RCC 7860 (cell line): ENCODE data around the gene AKNA.

Experiments used
- DNase-seq: peaks from one replicate; pipeline ENCODE4 v3.0.0-alpha.2; 2015; ENCODE audit warnings: low spot score
- FAIRE-seq: peaks from 2 replicates; lab custom pipeline; 2012; peaks lifted over from hg19 to GRCh38; lab: Jason Lieb, UNC

AKNA gene

DNA sequence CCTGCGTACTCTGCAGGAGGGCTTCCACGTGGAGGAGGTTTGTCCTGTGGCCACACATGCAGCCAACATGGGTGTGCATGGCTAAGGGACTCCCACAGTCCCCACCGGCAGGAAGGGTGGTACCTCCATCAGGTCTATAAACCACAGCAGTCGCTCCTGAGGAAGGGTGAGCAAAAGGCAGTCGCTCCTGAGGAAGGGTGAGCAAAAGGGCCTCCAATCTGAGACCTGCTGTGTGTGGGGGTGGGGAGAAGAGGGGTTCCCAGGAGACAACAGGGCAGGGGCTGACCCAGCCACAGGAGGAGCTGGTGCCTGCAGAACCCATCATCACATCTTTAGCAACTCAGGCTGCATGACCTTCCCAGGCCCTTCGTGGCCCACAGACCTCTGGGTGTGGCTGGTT lies 30.3 kb upstream of the AKNA start:
- FAIRE-seq (no peak), DNase-seq (no peak)

DNA sequence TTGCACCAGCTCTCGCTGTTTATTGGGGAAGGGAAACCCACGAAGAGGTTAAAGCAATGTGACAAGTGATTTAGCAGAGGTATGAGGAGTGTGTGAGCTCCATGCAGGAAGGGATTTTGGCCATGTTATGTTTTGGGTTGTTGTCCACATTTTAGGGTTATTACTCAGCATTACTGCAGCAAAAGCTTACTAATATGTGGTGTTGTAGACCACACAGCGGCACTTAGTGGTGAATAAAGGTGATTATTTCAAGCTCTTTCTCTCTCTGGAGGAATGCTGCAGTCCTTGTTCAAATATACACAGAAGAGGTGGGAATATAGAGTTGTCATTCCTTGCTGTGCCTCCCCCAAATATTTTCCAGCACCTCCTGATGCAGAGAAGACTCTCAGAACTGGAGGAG lies 29.7 kb upstream of the AKNA start:
- FAIRE-seq (no peak), DNase-seq (no peak)

DNA sequence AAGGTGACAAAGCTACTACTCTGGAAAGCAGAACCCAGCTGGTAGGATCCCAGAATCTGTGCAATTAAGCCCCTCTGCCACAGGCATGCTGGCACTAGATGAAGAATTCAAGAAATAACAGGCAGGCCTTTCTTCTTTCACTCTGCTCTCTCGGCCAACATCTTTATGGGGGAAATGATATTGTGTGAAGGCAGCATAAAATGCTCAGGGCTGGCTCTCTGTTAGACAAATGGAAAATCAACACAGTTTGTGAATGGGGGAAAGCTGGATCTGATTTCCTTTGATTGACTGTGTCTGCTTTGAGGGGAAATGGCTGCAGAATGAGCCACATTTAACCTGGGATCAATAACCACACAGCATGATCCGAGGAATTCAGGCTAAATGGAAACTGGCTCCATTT lies 29.1 kb upstream of the AKNA start:
- no peak for FAIRE-seq
- no peak for DNase-seq

DNA sequence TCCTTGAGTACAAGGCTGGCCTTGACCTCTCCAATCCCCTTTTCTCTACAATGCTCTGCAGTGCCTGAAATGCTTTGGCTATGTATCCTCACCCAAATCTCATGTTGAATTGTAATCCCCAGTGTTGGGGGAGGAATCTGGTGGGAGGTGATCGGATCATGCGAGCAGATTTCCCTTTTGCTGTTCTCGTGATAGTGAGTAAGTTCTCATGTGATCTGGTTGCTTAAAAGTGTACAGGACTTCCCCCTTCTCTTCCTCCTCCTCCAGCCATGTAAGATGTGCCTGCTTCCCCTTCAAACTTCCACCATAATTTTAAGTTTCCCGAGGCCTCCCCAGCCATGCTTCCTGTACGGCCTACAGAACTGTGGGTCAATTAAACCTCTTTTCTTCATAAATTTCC lies 28.5 kb upstream of the AKNA start:
- DNase-seq (no peak), FAIRE-seq (no peak)

DNA sequence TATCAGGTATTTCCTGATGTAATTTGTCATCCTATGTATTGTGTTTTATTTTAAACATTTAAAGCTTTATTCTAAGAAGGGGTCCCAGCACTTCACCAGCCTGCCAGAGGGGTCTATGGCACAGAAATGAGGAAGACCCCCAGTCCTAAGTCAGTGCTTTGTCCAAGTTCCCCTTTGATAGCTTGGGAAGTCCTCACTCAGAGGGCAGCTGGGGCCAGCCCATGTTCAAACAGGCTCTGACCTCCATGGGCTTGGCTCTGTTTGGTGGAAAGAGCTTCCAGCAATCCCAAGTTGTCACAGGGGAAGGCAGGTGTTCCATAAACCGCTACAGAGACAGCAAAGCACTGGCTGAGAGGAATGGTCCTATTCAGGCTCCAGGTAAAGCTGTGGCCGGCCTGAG lies 26.6 kb upstream of the AKNA start:
- FAIRE-seq (no peak), DNase-seq (no peak)

DNA sequence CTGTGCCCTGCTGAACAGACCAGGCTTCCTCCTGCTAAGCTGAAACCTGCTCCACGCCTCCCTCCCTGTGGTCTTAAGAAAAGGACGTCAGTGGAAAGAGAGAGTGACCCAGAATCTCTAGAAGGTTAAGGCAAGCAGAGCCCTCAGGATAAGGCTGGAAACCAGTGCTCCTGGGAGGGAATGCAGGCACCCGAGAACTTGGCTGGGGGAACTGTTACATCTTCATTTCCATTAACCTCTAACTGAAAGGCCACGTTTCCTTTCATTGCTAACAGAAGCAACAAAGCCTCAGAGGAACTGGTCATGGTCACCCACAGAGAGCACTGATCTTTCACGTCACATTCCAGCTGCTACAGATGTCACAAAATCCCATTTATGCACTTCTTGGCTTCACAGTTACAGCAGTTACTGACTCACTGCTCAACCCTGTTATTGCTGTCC lies 26.1 kb upstream of the AKNA start:
- DNase-seq (no peak), FAIRE-seq (no peak)

DNA sequence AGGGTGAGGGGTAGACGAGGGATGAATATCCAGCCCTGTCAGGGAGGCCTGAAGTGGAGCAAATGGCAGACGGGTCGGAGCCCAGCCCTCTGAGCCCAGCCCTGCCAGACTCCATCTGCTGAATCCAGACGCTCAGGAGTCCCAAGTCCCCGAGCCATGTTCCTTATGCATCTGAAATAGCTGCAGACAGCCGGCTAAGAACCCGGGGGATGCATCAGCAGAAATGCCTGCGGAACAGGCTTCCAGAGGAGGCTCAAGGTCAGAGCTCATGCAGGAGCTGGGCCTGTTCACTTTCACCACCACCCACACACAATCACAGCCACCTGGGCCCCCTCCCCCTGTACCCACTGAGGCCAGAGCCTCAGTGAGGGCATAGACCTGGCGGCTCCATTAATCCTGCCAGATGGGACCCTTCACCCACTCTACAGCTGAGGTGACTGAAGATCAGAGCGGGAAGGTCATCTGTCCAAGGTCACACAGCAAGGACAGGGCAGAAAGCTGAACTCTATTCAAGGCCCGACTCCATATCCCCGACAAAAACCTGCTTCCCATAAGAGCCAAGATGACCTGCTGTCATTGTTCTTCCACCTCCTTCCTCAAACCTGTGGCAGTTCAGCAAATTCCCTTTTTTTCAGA lies 24.4 kb upstream of the AKNA start:
- FAIRE-seq: no peak
- DNase-seq: no peak

DNA sequence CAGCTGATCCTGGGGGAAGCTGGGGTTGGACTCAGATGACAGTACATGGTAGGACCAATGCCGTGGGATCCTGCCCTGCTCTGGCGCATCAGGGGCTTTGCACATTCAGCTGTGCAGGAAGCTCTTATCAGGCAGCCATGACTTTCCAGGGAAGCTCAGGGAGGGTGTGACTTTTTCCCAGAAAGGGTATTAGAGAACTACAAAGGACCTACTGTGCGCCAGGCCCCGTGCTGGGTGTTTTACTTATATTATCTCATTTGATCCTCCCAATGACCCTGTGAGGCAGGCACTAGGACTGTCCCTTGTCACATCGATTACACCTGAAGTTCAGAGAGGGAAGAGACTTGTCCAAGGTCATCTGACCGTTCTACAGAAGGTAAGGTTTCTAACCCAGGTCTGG lies 23.7 kb upstream of the AKNA start:
- no peak for DNase-seq
- FAIRE-seq: no peak

DNA sequence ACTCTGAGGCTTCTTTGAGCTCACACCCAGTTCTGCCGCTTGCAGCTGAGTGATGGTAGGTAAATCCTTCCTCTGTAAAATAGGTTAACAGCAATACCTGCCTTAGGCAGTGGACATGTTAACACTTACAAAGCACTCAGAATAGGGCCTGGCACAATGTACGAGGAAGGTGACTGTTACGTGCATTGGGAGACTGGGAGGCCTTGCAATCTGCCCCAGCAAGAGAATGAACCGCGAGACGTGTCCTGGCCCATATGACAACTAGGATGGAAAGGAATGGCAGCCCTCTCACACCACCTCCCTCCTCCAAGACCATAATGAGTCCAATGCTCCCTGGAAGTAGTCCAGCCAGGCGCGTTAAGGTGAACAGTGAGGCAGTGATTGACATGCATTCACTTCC lies 23.1 kb upstream of the AKNA start:
- DNase-seq (no peak), FAIRE-seq (no peak)

DNA sequence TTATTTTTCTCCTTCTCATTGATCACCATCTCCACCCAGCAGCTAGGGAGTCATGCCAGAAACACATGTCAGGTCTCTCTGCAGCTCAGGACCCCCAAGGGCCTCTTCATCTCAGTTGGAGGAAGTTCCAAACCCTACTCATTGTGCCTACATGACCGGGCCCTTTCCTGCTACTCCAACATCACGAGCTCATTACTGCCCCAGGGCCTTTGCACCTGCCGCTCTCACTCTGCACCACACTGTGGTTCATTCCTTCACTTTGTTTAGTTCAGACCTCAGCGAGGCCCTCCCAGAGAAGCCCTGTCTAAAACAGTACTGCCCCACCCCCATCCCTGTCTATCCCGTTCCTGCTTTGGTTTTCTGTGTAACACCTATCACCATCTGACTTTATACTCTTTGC lies 22.1 kb upstream of the AKNA start:
- FAIRE-seq (no peak), DNase-seq (no peak)

DNA sequence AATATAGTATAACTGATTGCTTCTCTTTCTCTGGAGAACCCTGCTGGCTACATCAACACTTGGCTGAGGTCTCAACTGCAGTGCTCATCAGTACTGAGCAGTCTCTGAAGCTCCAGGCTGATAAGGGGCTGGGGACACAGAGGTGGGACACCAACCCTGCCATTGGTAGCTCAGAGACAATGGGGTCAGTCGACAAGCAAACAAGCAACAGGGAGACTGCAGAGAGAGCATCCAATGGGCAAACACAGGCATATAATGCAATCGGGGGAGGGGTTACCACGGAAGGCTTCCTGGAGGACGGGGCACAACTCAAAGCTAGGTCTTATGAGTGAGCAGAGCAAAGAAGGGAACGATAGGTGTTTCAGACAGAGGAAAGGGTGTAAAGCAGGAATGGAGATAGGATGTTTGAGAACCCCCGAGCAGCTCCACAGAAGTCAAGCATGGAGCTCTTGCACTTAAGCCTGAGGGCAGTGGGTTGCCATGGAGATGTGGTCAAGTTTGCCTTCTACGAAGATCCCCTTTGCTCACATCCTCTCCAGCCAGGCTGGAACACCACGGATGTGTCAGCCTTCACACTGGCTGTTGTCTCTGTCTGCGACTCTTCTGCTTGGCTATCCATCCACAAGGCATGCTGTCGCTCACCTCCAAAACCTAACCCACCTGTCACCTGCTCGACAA lies 21.5 kb upstream of the AKNA start:
- DNase-seq: peak; percentile 25
- no peak for FAIRE-seq

DNA sequence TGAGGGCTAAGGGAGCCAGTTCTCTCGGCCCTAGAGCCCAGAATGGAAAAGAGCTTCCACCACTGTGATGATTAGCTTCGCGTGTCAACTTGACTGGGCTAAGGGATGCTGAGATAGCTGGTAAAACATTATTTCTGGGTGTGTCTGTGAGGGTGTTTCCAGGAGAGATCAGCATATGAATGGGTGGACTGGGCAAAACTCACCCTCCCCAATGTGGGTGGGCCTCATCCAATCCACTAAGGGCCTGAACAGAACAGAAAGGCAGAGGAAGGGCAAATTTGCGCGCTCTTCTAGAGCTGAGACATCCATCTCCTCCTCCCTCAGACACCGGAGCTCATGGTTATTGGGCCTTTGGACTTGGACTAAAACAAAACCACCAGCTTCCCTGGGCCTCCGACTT lies 20.9 kb upstream of the AKNA start:
- FAIRE-seq: no peak
- DNase-seq: no peak

DNA sequence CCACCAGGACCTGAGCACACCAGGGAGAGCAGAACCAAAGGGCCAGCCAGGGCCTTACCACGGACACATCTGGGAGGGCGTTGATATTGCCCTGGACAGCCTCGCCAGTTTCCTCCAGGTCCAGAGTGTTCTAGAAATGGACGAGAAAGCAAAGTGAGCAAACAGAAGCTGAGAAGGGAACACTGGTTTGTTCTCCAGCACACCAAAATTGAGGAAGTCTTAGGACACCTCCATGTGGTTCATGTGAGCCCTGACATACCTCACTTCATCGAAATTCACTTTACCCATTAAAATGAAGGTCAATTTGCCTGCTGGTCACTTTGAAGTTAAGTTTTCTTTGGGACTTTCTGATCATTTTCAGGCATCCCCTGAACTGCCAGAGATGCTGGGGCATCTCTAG lies 20.1 kb upstream of the AKNA start:
- FAIRE-seq (no peak), DNase-seq (no peak)

DNA sequence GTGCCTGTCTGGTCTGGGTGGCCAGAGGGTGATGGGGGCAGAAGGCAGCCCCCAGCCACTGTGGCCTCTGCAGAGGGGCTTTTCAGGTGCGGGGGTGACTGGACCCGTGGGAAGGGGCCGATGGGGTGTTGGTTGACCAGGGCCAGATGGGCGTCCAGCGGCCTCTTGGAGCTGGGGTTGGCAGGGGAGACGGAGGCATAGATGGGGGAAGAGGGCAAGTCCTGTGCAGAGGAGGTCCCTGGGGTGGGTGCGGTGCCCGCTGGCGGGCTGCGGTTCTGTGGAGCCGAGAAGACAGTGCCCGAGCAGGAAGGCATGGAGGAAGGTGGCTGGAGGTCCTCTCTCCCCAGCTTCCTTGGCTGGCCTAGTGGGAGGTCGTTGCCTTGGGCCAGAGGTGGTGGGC lies 18.7 kb upstream of the AKNA start:
- FAIRE-seq: no peak
- no peak for DNase-seq

DNA sequence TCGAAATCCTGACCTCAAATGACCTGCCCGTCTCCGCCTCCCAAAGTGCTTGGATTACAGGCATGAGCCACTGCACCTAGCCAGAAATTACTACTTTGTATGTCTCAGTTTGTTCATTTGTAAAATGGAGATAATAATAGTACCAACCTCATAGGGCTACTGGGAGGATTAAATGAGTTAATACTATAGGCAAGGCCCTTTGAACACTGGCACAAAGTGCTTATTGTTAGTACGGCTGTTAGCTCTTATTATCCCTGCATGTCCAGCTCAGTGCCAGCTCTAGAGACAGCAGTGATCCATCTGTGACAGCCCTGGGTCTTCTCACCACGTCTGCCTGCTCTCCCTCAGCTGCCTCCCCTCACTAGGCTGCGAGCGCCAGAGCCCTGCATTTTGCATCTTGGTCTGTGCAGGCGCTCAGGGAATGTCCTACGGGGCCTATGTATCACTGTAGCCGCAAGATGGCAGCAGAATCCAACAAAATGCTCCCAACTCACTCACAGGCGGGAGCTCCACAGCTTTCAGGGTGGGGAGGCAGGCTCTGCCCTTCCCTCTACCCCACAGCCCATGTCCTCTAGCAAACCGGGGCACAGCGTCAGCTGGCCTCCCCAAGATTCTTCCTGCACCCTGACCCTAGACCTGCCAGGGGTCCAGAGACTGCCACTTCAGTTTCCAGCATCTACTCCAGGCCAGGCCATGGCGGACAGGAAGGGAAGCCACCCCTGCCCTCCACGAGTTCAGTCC lies 17.7 kb upstream of the AKNA start:
- FAIRE-seq: peak; percentile 51
- DNase-seq: peak; percentile 69

DNA sequence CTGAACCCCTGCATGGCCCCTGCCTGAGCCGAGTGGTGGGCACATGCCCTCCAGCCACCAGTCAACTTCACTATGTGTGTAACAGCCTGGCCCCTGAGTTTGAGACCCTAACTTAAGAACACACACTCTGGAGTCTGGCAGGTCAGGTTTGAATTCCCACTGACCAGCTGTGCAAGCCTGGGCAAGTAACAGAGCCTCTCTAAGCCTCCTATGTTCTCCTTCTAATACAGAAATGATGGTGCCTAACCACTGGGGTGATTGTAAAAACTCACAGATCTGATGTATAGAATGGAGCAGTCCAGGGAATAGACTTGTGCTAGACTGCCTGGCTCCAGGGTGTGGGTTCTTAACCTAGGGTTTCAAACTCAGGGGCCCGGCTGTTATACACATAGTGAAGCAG lies 16.7 kb upstream of the AKNA start:
- no peak for FAIRE-seq
- no peak for DNase-seq

DNA sequence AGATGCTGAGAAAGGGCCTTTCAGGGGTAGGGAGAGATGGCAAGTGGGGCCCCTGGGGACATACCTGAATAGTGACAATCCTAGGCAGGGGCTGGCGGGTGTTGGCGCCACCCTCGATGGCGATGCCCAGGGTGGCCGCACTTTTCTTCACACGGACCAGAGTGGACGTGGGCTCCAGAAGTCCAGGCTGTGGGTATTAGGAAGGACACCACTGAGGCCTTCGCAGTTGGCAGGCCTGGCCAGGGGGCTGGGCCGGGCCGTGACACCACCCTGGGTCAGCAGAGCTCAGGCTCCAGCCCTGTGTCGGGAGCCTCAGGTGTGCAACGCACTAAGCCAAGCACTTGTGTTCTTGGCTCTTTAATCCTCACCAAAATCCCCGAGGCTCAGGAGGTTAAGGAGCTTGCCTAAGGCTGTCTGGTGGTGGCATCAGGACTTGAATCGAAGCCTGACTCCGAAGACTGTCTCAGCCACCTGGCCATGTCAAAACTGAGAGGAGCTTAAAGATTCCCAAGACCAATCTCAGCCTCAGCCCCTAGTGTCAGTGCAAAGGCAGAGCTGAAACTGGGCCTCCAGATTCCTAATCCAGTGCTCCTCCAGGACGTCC lies 15.5 kb upstream of the AKNA start:
- FAIRE-seq (no peak), DNase-seq (no peak)

DNA sequence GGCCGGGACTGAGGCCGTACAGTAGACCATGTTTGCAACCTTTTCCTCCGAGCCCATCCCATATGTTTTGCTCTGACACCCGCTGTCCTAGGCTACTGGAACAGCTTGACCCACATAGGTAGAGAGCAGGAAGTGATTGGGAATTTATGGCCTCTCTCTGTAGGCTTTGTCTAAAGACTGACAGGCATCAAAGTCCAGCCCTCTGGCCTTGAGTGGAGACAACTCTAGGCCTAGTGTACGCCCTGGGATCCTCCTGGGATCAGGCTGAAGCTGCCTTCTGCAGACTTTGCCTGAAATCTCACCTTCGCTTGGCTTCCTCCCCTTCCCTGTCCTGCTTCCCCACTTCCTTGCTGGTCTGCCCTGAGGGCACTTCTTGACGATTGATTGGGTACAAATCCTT lies 13.6 kb upstream of the AKNA start:
- no peak for DNase-seq
- no peak for FAIRE-seq

DNA sequence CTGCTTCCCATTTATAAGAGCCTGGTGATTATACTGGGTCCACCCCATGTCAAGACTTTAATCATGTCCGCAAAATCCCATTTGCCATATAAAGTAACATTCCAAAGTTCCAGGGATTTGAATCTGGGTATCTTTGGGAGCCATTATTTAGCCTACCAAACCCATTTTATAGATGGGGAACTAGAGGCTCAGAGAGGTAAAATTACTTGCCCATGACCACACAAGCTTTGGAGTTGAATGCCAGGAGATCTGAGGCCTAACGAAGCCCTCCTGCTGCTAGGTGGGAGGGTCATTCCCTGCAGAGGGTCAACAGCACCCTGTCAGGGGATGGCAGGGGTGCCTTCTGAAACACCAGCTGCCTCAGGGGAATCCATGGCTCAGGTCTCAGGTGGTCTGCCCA lies 13.0 kb upstream of the AKNA start:
- DNase-seq (no peak), FAIRE-seq (no peak)

DNA sequence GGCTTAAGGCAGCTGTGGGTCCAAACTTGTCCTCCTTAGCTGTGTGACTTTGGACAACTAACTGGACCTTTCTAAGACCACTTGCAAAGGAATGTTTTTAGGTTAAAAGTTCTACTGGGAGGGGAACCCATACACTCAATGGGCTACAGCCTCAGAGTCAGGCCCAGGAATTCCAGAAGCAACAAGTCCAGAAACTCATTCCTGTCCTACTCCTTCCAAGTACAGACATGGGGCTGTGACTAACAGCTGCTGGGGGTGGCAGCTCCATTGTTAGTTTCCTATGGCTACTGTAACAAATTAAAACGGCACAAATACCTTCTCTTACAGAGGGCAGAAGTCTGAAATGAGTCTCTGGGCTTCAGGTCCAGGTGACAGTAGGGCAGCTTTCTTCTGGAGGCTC lies 12.4 kb upstream of the AKNA start:
- DNase-seq: no peak
- FAIRE-seq: no peak

DNA sequence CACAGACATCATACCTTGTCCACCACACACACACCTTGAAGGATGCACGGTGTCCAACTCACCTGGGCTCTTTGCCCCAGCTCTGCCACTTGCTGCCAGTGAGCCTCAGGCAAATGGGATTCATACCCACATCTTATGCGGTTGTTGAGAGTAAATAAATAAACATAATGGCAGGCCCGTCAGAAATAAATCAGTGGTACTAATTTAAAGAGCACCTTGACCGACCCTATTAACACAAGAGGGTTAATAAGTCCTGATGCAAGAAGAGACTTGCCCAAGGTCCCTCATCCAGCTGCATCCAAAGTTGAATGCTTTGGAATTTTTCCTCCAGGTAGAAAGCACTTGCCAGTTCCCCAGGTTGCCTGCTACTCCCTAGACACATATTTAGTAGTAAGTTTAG lies 11.6 kb upstream of the AKNA start:
- no peak for FAIRE-seq
- no peak for DNase-seq
